Retinal pigment epithelial cell (primary cell): ENCODE measurements around the gene CDHR3.

ENCODE experiments used
- DNase-seq: peaks from one replicate; pipeline ENCODE4 v3.0.0-alpha.2; 2010; ENCODE audit warnings: low read depth
- H3K4me3 ChIP-seq: 2 replicates; pipeline ENCODE4 v1.5.1; 2011; ENCODE audit warnings: mild to moderate bottlenecking, low read length, control low read depth, moderate library complexity
- CTCF ChIP-seq: conservative IDR thresholded peaks from 2 replicates; pipeline ENCODE4 v1.5.1; 2011; ENCODE audit warnings: low read depth, low read length, control low read depth, inconsistent platforms

Gene CDHR3

GRCh38 chr7:106009503-106010226 is 46.6 kb downstream of the CDHR3 start:
- DNase-seq = peak; percentile 86
- no peak overlapping the region for H3K4me3 ChIP-seq
- TF ChIP-seq CTCF = peak; percentile 89

- no peak for TF ChIP-seq CTCF
- no peak for DNase-seq
- H3K4me3 ChIP-seq = no peak overlapping the region
Measured at GRCh38 chr7:106010331-106010730, 47.3 kb downstream of the CDHR3 start.

GRCh38 chr7:106010866-106011265 is 47.8 kb downstream of the CDHR3 start:
- H3K4me3 ChIP-seq = no peak overlapping the region
- no peak for DNase-seq
- no peak for TF ChIP-seq CTCF

GRCh38 chr7:106012184-106012583 is 49.1 kb downstream of the CDHR3 start:
- DNase-seq = no peak
- no peak overlapping the region for H3K4me3 ChIP-seq
- TF ChIP-seq CTCF = no peak

GRCh38 chr7:106012935-106013439 is 49.9 kb downstream of the CDHR3 start:
- no peak for DNase-seq
- TF ChIP-seq CTCF = no peak
- no peak overlapping the region for H3K4me3 ChIP-seq

DNA sequence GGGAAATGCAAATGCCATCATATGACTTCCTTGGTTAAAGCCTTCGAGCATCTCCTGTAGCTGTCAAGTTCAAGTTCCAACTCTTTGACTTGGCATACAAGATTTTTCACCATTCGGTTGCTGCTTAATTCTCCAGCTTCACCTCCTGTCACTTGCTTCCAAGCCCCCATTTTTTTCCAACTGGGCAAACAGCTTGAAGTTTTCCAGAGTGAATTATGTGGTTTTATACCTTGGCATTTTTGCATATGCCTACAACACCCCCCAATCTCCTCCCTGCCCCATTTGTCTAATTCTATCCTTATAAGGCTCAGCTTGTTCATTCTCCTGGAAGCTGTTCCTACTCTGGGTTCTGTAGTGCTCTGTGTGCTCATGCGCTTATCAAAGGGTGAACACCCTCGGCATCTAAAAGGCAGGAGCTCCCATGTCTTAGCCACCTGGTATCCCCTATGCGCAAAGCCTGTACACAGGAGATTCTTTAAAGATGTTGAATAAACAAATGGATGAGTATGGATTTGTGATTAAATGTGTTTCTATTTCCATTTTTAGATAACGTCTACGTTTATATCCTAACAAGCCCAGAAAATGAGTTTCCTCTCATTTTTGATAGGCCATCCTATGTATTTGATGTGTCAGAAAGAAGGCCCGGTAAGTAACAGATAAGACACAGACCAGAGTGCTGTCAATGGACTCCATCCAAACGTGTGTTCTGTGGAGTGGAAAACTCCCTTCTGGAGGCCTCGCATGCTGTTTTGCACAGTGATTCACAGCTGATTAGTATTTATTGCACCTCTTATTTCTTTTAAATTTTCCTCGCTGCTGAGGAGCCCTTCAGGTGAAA is 52.5 kb downstream of the CDHR3 start:
- DNase-seq = no peak
- no peak overlapping the region for H3K4me3 ChIP-seq
- no peak for TF ChIP-seq CTCF

GRCh38 chr7:106016331-106016730 is 53.3 kb downstream of the CDHR3 start:
- H3K4me3 ChIP-seq = no peak overlapping the region
- no peak for TF ChIP-seq CTCF
- DNase-seq = no peak
